Measurements from ENCODE around the gene TXNDC17. TPM values are rescaled to one million over a fixed set of nuclear protein-coding genes. Genes with fewer than 3 reads are reported as not detected.
"Not testable (repeated sequence)": the region's sequence is repeated elsewhere in the genome, so short reads cannot be mapped to it uniquely, and the experiment has no call there.

The TXNDC17 gene
- total RNA-seq, 4 donors from 2014 or later = 56.9 to 149 (median 98.0) TPM

DNA sequence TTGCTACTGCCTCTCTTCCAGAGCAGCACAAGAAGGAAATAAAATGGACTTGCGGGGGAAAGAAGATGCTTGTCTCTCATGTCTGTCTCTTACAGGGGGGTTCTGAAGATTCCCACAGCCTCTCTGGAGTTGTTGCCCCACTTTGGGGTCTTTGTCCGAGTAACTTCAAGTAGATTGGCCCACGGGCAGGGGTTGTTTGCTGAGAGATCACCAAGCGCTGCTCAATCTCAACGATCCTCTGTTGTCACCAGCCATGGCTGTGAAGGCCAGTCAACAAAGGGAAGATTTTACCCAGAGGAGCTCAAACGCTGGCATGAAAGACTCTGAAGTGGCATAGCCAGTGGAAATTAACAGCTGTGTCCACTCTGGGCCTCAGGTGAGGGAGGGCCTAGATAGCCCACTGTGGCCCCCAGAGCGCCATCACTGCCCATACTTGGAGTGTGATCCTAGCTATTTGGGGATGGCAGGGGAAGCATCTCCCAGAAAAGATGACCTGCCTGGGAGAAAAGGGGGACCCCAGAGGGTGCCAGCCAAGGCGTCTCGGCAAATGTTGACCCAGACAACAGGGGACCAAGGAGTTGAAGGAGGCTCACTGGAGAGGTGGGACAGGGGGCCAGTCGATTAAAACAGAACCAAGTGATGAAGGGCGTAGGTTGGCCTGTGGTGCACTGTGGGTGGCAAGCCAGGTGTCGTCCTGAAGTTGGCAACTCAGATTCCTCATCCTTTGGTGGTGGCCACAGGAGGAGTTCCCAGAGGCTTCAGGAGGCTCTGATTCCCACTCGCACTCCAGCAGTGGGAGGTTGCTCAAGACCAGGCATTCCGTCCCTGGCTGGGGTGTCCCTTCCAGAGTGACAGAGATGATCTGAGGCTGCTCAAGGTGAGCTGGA, 44.3 kb downstream of the TXNDC17 start:
- intact Hi-C loops (cut with DNase I; ENCODE audit: low total_unique reads) = no loop called here
- no peak for DNase-seq (ENCODE audit: low spot score in 2 of 2)
- WGBS, 2 donors = 88 to 93% methylated on average over 14 of the region's 14 CpGs
- TF ChIP-seq POLR2A (IDR thresholded peaks at IDR 0.05) = no peak
- TF ChIP-seq, protein P1, sequence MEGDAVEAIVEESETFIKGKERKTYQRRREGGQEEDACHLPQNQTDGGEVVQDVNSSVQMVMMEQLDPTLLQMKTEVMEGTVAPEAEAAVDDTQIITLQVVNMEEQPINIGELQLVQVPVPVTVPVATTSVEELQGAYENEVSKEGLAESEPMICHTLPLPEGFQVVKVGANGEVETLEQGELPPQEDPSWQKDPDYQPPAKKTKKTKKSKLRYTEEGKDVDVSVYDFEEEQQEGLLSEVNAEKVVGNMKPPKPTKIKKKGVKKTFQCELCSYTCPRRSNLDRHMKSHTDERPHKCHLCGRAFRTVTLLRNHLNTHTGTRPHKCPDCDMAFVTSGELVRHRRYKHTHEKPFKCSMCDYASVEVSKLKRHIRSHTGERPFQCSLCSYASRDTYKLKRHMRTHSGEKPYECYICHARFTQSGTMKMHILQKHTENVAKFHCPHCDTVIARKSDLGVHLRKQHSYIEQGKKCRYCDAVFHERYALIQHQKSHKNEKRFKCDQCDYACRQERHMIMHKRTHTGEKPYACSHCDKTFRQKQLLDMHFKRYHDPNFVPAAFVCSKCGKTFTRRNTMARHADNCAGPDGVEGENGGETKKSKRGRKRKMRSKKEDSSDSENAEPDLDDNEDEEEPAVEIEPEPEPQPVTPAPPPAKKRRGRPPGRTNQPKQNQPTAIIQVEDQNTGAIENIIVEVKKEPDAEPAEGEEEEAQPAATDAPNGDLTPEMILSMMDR (IDR thresholded peaks at IDR 0.05) = no peak
- H3K4me3 ChIP-seq (ENCODE audit: low read depth, poor library complexity, severe bottlenecking) = no peak overlapping the region

DNA sequence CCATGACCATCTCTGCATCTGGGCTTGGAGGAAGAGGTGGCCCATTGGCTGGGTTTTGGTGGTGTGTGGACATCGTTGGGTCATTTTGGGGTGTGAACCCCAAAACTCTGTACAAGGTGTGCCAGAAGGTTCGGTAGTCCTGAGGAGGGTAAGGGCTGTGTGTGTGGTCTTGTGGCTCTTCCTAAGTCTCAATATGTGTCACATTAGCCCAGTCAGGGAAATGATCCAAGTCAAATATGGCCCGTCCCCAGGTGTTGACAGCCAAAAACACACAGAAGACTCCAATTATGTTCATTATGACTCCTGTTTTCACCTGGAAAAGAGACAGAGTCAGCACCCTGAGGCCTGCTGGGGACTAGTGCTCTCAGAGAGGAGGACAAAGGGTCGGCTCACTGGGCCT, 45.2 kb downstream of the TXNDC17 start:
- H3K4me3 ChIP-seq (ENCODE audit: low read depth, poor library complexity, severe bottlenecking) = no peak overlapping the region
- 79 to 90% methylated on average over 4 of the region's 4 CpGs for WGBS, 2 donors
- no peak for DNase-seq (ENCODE audit: low spot score in 2 of 2)
- TF ChIP-seq POLR2A (IDR thresholded peaks at IDR 0.05) = no peak
- TF ChIP-seq, protein P1 (IDR thresholded peaks at IDR 0.05) = no peak
- intact Hi-C loops (cut with DNase I; ENCODE audit: low total_unique reads) = no loop called here

DNA sequence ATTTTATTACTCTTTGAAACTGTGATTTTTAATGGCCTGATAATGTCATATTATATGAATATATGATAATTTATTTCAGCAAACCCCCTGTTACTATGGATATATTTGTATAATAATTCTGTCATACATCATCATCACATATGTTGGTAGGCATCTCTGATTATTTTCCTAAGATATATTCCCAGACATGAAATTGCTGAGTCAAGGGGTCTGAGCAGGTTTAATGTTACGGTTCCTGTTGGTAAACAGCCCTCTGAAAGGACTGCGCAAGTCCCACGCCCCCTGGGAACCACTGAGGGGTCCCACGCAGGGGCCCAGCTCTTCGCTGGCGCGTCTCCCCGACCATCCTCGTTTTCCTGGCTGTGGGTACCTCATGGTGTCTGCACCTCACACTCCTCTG, 48.1 kb downstream of the TXNDC17 start:
- intact Hi-C loops (cut with DNase I; ENCODE audit: low total_unique reads) = no loop called here
- 82 to 87% methylated on average over 9 of the region's 9 CpGs for WGBS, 2 donors
- no peak overlapping the region for H3K4me3 ChIP-seq (ENCODE audit: low read depth, poor library complexity, severe bottlenecking)
- DNase-seq (ENCODE audit: low spot score in 2 of 2) = no peak
- TF ChIP-seq, protein P1 (IDR thresholded peaks at IDR 0.05) = no peak
- no peak for TF ChIP-seq POLR2A (IDR thresholded peaks at IDR 0.05)

DNA sequence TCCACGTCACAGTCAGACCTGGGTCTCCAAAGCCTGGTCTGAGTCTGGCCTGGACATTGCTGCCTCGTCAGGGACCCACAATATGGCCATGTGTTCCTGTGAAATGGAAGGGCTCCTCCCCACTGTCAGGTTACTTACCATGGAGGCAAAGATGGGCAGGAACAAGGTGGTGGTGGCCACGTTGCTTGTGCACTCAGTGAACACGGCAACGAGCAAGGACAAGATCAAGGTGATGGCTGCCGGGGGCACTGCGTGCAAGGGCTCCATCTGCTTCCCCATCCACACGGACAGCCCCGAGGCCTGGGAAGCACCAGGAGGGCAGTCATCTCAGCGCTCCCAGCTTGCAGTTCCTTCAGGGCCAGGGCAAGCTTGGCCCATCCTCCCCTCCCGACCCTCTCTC, 49.8 kb downstream of the TXNDC17 start:
- no peak for TF ChIP-seq POLR2A (IDR thresholded peaks at IDR 0.05)
- TF ChIP-seq, protein P1 (IDR thresholded peaks at IDR 0.05) = no peak
- 81% methylated on average over 11 of the region's 11 CpGs for WGBS, 2 donors

DNA sequence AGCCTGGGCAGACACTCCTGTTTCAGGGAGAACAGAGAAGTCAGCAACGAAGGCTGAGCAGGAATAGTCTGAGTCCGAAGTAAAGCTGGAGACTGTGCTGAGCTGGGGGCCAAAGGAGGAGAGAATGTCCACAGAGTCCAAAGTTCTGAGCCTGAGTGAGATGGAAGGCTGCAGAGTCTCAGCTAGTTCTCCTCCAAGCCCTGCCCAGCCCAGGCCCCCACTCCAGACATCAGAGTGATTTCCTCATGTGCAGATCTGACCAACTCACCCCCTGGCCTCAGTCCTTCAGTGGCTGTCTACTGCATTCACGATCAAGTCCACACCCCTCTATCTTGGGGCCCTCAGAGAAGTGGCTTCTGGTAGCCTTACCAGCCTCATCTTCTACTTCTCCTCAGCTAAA, 50.7 kb downstream of the TXNDC17 start:
- intact Hi-C loops (cut with DNase I; ENCODE audit: low total_unique reads) = no loop called here
- WGBS, 2 donors = 77 to 87% methylated on average over 3 of the region's 3 CpGs
- no peak for DNase-seq (ENCODE audit: low spot score in 2 of 2)
- no peak overlapping the region for H3K4me3 ChIP-seq (ENCODE audit: low read depth, poor library complexity, severe bottlenecking)
- TF ChIP-seq, protein P1 (IDR thresholded peaks at IDR 0.05) = no peak
- no peak for TF ChIP-seq POLR2A (IDR thresholded peaks at IDR 0.05)

More for the DNA sequence above, 49.8 kb downstream of the TXNDC17 start:
- no peak overlapping the region for H3K4me3 ChIP-seq (ENCODE audit: low read depth, poor library complexity, severe bottlenecking)
- intact Hi-C loops (cut with DNase I; ENCODE audit: low total_unique reads) = no loop called here
- DNase-seq (ENCODE audit: low spot score in 2 of 2) = no peak

- intact Hi-C loops (cut with DNase I; ENCODE audit: low total_unique reads) = not testable (repeated sequence)
- WGBS, 2 donors = 71 to 75% methylated on average over 6 of the region's 6 CpGs
Measured at GRCh38 chr17:6691958-6692357, 51.1 kb downstream of the TXNDC17 start.

More at GRCh38 chr17:6691958-6692357, 51.1 kb downstream of the TXNDC17 start:
- not testable (repeated sequence) for DNase-seq (ENCODE audit: low spot score in 2 of 2); H3K4me3 ChIP-seq (ENCODE audit: low read depth, poor library complexity, severe bottlenecking)

Small RNA genes within 50 kb of the gene (microRNA-seq; reads per million reads assigned to microRNA genes)
- 0 reads per million in 2 donors for gene MIR4520-1 (ENCODE audit: borderline number of aligned reads in 1 of 2, borderline replicate concordance in 2 of 2)
- 0 reads per million in 2 donors for gene MIR4520-2 (ENCODE audit: borderline number of aligned reads in 1 of 2, borderline replicate concordance in 2 of 2)

Other genes with a start within 250 kb of the TXNDC17 start
- gene AIPL1, start 205.9 kb upstream of the TXNDC17 start, total RNA-seq = not detected
- gene PIMREG, start 196.6 kb upstream of the TXNDC17 start, total RNA-seq = 1 to 10 TPM in 1 of 4 donors, under 1 TPM in 3; 0.21 to 2.8 (median 0.84) TPM
- 10 to 100 TPM; 11.9 to 19.5 (median 16.3) TPM for gene PITPNM3, start 84.5 kb upstream of the TXNDC17 start, total RNA-seq
- 10 to 100 TPM in 3 of 4 donors, 1 to 10 TPM in 1; 8.1 to 19.6 (median 13.8) TPM for gene KIAA0753, start 349 bp upstream of the TXNDC17 start, total RNA-seq
- 10 to 100 TPM in 2 of 4 donors, 1 to 10 TPM in 2; 2.4 to 16.5 (median 9.8) TPM for gene MED31, start 10.5 kb downstream of the TXNDC17 start, total RNA-seq
- 1 to 10 TPM in 2 of 4 donors, under 1 TPM in 2; 0.81 to 3.3 (median 1.6) TPM for gene C17orf100, start 10.7 kb downstream of the TXNDC17 start, total RNA-seq
- gene SLC13A5, start 72.3 kb downstream of the TXNDC17 start, total RNA-seq = not detected
- gene XAF1, start 115.0 kb downstream of the TXNDC17 start, total RNA-seq = 10 to 100 TPM in 1 of 4 donors, 1 to 10 TPM in 3; 5.3 to 10.2 (median 6.6) TPM
- gene FBXO39, start 135.2 kb downstream of the TXNDC17 start, total RNA-seq = under 1 TPM; 0.42 to 0.97 (median 0.71) TPM
- gene TEKT1, start 190.7 kb downstream of the TXNDC17 start, total RNA-seq = not detected